ENCODE measurements around the gene PRKCA.

DNA sequence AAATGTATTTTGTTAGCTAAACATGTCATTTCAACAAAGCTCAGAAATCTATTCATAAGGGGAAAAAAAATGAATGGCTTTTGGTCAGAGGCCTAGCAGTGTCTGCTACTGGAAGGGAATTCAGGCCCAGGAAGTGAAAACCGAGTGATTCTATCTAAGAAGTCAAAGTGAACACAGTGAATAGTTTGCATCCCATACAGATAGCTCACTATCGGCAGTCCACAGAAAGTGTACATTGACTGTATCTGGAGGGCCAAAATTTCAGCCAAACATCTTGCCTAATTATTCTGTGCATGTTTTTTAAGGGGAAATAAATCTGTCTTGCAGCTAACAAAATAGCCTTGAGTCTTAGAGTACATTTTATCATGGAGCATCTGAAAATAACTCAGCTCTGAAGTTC is 318.1 kb downstream of the PRKCA start:
- no peak for TF ChIP-seq ZFP3 (CRISPR knock-in tag; IDR thresholded peaks at IDR 0.05)
- TF ChIP-seq, protein P1, sequence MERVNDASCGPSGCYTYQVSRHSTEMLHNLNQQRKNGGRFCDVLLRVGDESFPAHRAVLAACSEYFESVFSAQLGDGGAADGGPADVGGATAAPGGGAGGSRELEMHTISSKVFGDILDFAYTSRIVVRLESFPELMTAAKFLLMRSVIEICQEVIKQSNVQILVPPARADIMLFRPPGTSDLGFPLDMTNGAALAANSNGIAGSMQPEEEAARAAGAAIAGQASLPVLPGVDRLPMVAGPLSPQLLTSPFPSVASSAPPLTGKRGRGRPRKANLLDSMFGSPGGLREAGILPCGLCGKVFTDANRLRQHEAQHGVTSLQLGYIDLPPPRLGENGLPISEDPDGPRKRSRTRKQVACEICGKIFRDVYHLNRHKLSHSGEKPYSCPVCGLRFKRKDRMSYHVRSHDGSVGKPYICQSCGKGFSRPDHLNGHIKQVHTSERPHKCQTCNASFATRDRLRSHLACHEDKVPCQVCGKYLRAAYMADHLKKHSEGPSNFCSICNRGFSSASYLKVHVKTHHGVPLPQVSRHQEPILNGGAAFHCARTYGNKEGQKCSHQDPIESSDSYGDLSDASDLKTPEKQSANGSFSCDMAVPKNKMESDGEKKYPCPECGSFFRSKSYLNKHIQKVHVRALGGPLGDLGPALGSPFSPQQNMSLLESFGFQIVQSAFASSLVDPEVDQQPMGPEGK (CRISPR knock-in tag; IDR thresholded peaks at IDR 0.05; ENCODE audit: borderline replicate concordance) = no peak
- TF ChIP-seq, protein P2, sequence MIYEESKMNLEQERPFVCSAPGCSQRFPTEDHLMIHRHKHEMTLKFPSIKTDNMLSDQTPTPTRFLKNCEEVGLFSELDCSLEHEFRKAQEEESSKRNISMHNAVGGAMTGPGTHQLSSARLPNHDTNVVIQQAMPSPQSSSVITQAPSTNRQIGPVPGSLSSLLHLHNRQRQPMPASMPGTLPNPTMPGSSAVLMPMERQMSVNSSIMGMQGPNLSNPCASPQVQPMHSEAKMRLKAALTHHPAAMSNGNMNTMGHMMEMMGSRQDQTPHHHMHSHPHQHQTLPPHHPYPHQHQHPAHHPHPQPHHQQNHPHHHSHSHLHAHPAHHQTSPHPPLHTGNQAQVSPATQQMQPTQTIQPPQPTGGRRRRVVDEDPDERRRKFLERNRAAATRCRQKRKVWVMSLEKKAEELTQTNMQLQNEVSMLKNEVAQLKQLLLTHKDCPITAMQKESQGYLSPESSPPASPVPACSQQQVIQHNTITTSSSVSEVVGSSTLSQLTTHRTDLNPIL (CRISPR knock-in tag; IDR thresholded peaks at IDR 0.05; ENCODE audit: low read depth) = no peak
- TF ChIP-seq TCF4 (CRISPR knock-in tag; IDR thresholded peaks at IDR 0.05; ENCODE audit: borderline replicate concordance) = no peak
- no peak for TF ChIP-seq ZC3H10 (CRISPR knock-in tag; IDR thresholded peaks at IDR 0.05)
- no peak for TF ChIP-seq GLIS3 (CRISPR knock-in tag; IDR thresholded peaks at IDR 0.05)
- TF ChIP-seq RARB (CRISPR knock-in tag; IDR thresholded peaks at IDR 0.05) = no peak
- TF ChIP-seq TOX (CRISPR knock-in tag; IDR thresholded peaks at IDR 0.05; ENCODE audit: borderline replicate concordance) = no peak
- TF ChIP-seq SNAI2 (CRISPR knock-in tag; IDR thresholded peaks at IDR 0.05) = no peak
- TF ChIP-seq ESRRG (CRISPR knock-in tag; IDR thresholded peaks at IDR 0.05) = no peak
